SK-N-SH (cell line): ENCODE data around the gene DUSP1. TPM values are rescaled to one million over a fixed set of nuclear protein-coding genes. Genes with fewer than 3 reads are reported as not detected.

Experiments used
- CTCF ChIA-PET: fragments of 300-600, 350-600 bp; formaldehyde crosslinking; extraction: SDS; loops from one replicate; lab custom pipeline; 2021; lab: Yijun Ruan, JAX
- POLR2A ChIA-PET: fragments of 350-600 bp; sonication (Branson Sonifier 250); formaldehyde crosslinking; extraction: SDS; loops from one replicate; lab custom pipeline; 2020; ENCODE audit warnings: antibody characterized with exemption, inconsistent platforms; lab: Yijun Ruan, JAX
- DNase-seq: peaks from one replicate; pipeline ENCODE4 v3.0.0; 2012
- H2AFZ ChIP-seq: fragments of 200-600 bp; sonication (generic); 2 replicates; pipeline ENCODE4 v1.8.1; 2016; ENCODE audit warnings: antibody characterized with exemption, mild to moderate bottlenecking, low read depth
- H3F3A ChIP-seq: fragments of 200-600 bp; sonication (generic); replicated peaks from 2 replicates; pipeline ENCODE3; 2016; ENCODE audit warnings: antibody characterized with exemption, mild to moderate bottlenecking; ENCODE audit not compliant: insufficient read depth
- H3K27ac ChIP-seq, 2 experiments: fragments of 200-500 bp in 1 of 2; fragments of 200-600 bp in 1 of 2; sonication (Bioruptor generic) in 1 of 2; sonication (generic), shearing (Covaris generic) in 1 of 2; 2 replicates each; pipeline versions ENCODE4 v1.5.1 to v1.6.1; 2014 to 2016; ENCODE audit warnings: low read depth in 2 of 2, inconsistent platforms in 1 of 2, low read length in 1 of 2, mild to moderate bottlenecking in 1 of 2, mixed read lengths in 1 of 2
- H3K27me3 ChIP-seq: fragments of 200-600 bp; sonication (generic), shearing (Covaris generic); 2 replicates; pipeline ENCODE4 v1.6.1; 2016; ENCODE audit warnings: mixed run types; ENCODE audit not compliant: insufficient read depth
- H3K36me3 ChIP-seq, 2 experiments: fragments of 200-500 bp in 1 of 2; fragments of 200-600 bp in 1 of 2; sonication (Bioruptor generic) in 1 of 2; sonication (generic) in 1 of 2; replicated peaks in 1 of 2; 2 replicates each; pipeline versions ENCODE3 to v1.5.1; 2014 to 2016; ENCODE audit warnings: low read length in 1 of 2, mild to moderate bottlenecking in 1 of 2; ENCODE audit not compliant: insufficient read depth in 2 of 2, control insufficient read depth in 1 of 2
- H3K4me1 ChIP-seq, 2 experiments: fragments of 200-500 bp in 1 of 2; fragments of 200-600 bp in 1 of 2; sonication (Bioruptor generic) in 1 of 2; sonication (generic), shearing (Covaris generic) in 1 of 2; 2 replicates each; pipeline versions ENCODE4 v1.5.1 to v1.6.1; 2014 to 2016; ENCODE audit warnings: low read depth in 1 of 2, low read length in 1 of 2, mixed run types in 1 of 2; ENCODE audit not compliant: insufficient read depth in 2 of 2, control insufficient read depth in 1 of 2
- H3K4me2 ChIP-seq: fragments of 200-600 bp; sonication (generic), shearing (Covaris generic); 2 replicates; pipeline ENCODE4 v1.6.1; 2017; ENCODE audit warnings: mixed run types
- H3K4me3 ChIP-seq, 2 experiments: fragments of 200-500 bp in 1 of 2; fragments of 200-600 bp in 1 of 2; sonication (Bioruptor generic) in 1 of 2; sonication (generic), shearing (Covaris generic) in 1 of 2; 2 replicates each; pipeline versions ENCODE4 v1.5.1 to v1.8.1; 2014 to 2016; ENCODE audit warnings: low read depth in 2 of 2, inconsistent platforms in 1 of 2, low read length in 1 of 2, mild to moderate bottlenecking in 1 of 2, mixed read lengths in 1 of 2, moderate library complexity in 1 of 2
- H3K79me2 ChIP-seq: fragments of 200-600 bp; sonication (generic); 2 replicates; pipeline ENCODE4 v1.8.1; 2017; ENCODE audit warnings: mild to moderate bottlenecking; ENCODE audit not compliant: insufficient read depth
- H3K9ac ChIP-seq: fragments of 200-600 bp; sonication (generic); 2 replicates; pipeline ENCODE4 v1.6.1; 2017; ENCODE audit warnings: mixed run types
- H3K9me2 ChIP-seq: fragments of 200-600 bp; sonication (generic); 2 replicates; pipeline ENCODE4 v1.6.1; 2017; ENCODE audit warnings: mixed run types
- H3K9me3 ChIP-seq: fragments of 200-600 bp; sonication (generic); 2 replicates; pipeline ENCODE4 v1.6.1; 2017; ENCODE audit warnings: mixed run types, mild to moderate bottlenecking, moderate library complexity
- H4K20me1 ChIP-seq: fragments of 200-600 bp; sonication (generic); 2 replicates; pipeline ENCODE4 v1.6.1; 2017; ENCODE audit warnings: mild to moderate bottlenecking, mixed run types; ENCODE audit not compliant: insufficient read depth
- CHD2 ChIP-seq: fragments of 150-350 bp; IDR thresholded peaks from 2 replicates; pipeline ENCODE4 v1.6.1; 2018; ENCODE audit warnings: low read length; ENCODE audit not compliant: partially characterized antibody
- CTCF ChIP-seq: fragments of 200-600 bp; sonication (generic); IDR thresholded peaks from 2 replicates; pipeline ENCODE4 v1.6.1; 2017; ENCODE audit warnings: antibody characterized with exemption, mild to moderate bottlenecking, moderate library complexity
- ELF1 ChIP-seq: IDR thresholded peaks from 2 replicates; pipeline ENCODE4 v1.4.0; 2012
- FOXJ3 ChIP-seq: sonication (generic); formaldehyde crosslinking; IDR thresholded peaks from 2 replicates; pipeline ENCODE4 v1.5.1; 2020; ENCODE audit warnings: mild to moderate bottlenecking, missing genetic modification reagents
- FOXM1 ChIP-seq: IDR thresholded peaks from 2 replicates; pipeline ENCODE4 v1.4.0; 2012; ENCODE audit warnings: low read depth, mild to moderate bottlenecking
- GABPA ChIP-seq: IDR thresholded peaks from 2 replicates; pipeline ENCODE4 v1.4.0; 2012; ENCODE audit warnings: low read depth, mild to moderate bottlenecking
- GATA2 ChIP-seq: sonication (generic); formaldehyde crosslinking; IDR thresholded peaks from 2 replicates; pipeline ENCODE4 v1.5.0; 2020; ENCODE audit warnings: mild to moderate bottlenecking, missing genetic modification reagents
- JUND ChIP-seq: IDR thresholded peaks from 2 replicates; pipeline ENCODE4 v1.4.0; 2012
- MEF2A ChIP-seq: IDR thresholded peaks from 2 replicates; pipeline ENCODE4 v1.4.0; 2012; ENCODE audit warnings: low read depth, borderline replicate concordance
- MXI1 ChIP-seq: IDR thresholded peaks from 2 replicates; pipeline ENCODE4 v1.6.1; 2012; ENCODE audit warnings: mild to moderate bottlenecking, low read depth, low read length, improper control_type of control experiment
- NRF1 ChIP-seq: IDR thresholded peaks from 2 replicates; pipeline ENCODE4 v1.6.1; 2012; ENCODE audit warnings: low read depth, mild to moderate bottlenecking, low read length
- PBX3 ChIP-seq: IDR thresholded peaks from 2 replicates; pipeline ENCODE4; 2012
- POLR2AphosphoS5 ChIP-seq: IDR thresholded peaks from 2 replicates; pipeline ENCODE4 v1.6.1; 2012; ENCODE audit warnings: low read depth, low read length
- RAD21 ChIP-seq: IDR thresholded peaks from 2 replicates; pipeline ENCODE4 v1.6.1; 2012; ENCODE audit warnings: mild to moderate bottlenecking, low read length
- REST ChIP-seq: IDR thresholded peaks from 2 replicates; pipeline ENCODE4 v1.6.1; 2012; ENCODE audit warnings: mild to moderate bottlenecking, low read depth, low read length, moderate library complexity
- RFX5 ChIP-seq: IDR thresholded peaks from 2 replicates; pipeline ENCODE4 v1.6.1; 2012; ENCODE audit warnings: mild to moderate bottlenecking, improper control_type of control experiment, low read length
- RXRA ChIP-seq: IDR thresholded peaks from 2 replicates; pipeline ENCODE4 v1.4.0; 2012; ENCODE audit warnings: low read depth, mild to moderate bottlenecking, borderline replicate concordance
- TAF1 ChIP-seq: IDR thresholded peaks from 2 replicates; pipeline ENCODE4 v1.6.1; 2012; ENCODE audit warnings: low read depth, mild to moderate bottlenecking, low read length, moderate library complexity, borderline replicate concordance
- TEAD4 ChIP-seq: IDR thresholded peaks from 2 replicates; pipeline ENCODE4 v1.4.0; 2012; ENCODE audit warnings: mild to moderate bottlenecking, borderline replicate concordance; ENCODE audit not compliant: insufficient read depth
- WGBS: methylation state at CpG from one replicate; pipeline ENCODE4 v1.1.6; 2017; ENCODE audit warnings: low lambda C conversion rate; 5-methylcytosine and 5-hydroxymethylcytosine counted together
- polyA plus RNA-seq, 3 experiments: library from polyadenylated mRNA; depleted of rRNA; stranded (reverse); fragments of >200 nt; gene quantifications; 2 replicates each; pipeline ENCODE4 v1.2.3, GENCODE V29; 2012

DUSP1 gene
- polyA plus RNA-seq, 1 of the 3 experiments (the other 2 are of a cell fraction) = 455 TPM

GRCh38 chr5:172764861-172765765 lies 5.9 kb downstream of the DUSP1 start (continued):
- TF ChIP-seq PBX3 (peak; percentile 88), NRF1 (no peak), TEAD4 (0 out of 2 replicates have a peak, but pooled peaks have one; percentile 38), CTCF (peak; percentile 17; the same call in 1 of the 2 replicates), GATA2 (CRISPR knock-in tag) (0 out of 2 replicates have a peak, but pooled peaks have one; percentile 41), RXRA (peak; percentile 42; the same call in 1 of the 2 replicates), ELF1 (no peak), GABPA (peak; percentile 70), CHD2 (peak; percentile 73), FOXJ3 (CRISPR knock-in tag) (no peak), MXI1 (peak; percentile 84)

- Histone ChIP-seq H3K36me3 (peaks cover 6 to 8% of the 10 kb centered on the region in 2 experiments), H2AFZ (no peak overlapping the region), H3K4me1 (peaks cover 9 to 21% of the 10 kb centered on the region in 2 experiments; a peak in 2 of 4 replicates), H3K27me3 (no peaks in the 10 kb centered on the region), H4K20me1 (peaks cover 23% of the 10 kb centered on the region), H3K9me2 (no peaks in the 10 kb centered on the region), H3K27ac (no peak overlapping the region)
- WGBS = 91% methylated on average over 16 of the region's 21 CpGs
- CTCF ChIA-PET = no interaction called here
- TF ChIP-seq NRF1 (no peak), POLR2AphosphoS5 (no peak), MEF2A (no peak), TAF1 (no peak), FOXJ3 (CRISPR knock-in tag) (no peak), GATA2 (CRISPR knock-in tag) (no peak), FOXM1 (no peak), CTCF (no peak), RAD21 (no peak), ELF1 (no peak), RFX5 (no peak), JUND (no peak), REST (no peak), MXI1 (no peak)
- TF ChIP-seq, all 33 proteins: peak for 0
- H3K4me2 ChIP-seq = no peak overlapping the region
- POLR2A ChIA-PET = no interaction called here
- peaks cover 14% of the 10 kb centered on the region for H3K79me2 ChIP-seq
- no peak for DNase-seq
- H3K9me3 ChIP-seq = 0 out of 2 replicates have a peak, but pooled peaks cover 7% of the 10 kb centered on the region
- H3K9ac ChIP-seq = no peak overlapping the region
- no peak overlapping the region for H3K4me3 ChIP-seq
- H3F3A ChIP-seq = peaks cover 36% of the 10 kb centered on the region
These were observed 7.9 kb downstream of the DUSP1 start for GRCh38 chr5:172763120-172763464.
